T-helper 17 cell (primary cell): Measurements from ENCODE around the gene FRMD4B. TPM values are rescaled to one million over a fixed set of nuclear protein-coding genes. Genes with fewer than 3 reads are reported as not detected.
A peak's percentile ranks its signal among the peaks of the same experiment; 100 is the strongest.

Experiments
- ATAC-seq: fragments of 150-1000 bp; cut with Tn5 transposase; 2 replicates; pipeline ENCODE4 v1.10.0; 2021; ENCODE audit warnings: mild to moderate bottlenecking, moderate library complexity
- DNase-seq, 3 donors: peaks; one replicate each; pipeline versions ENCODE4 v3.0.0 to v3.0.0-alpha.2; 2020 to 2021
- H3K9me3 ChIP-seq: one replicate; pipeline ENCODE4 v1.7.0; 2013; ENCODE audit warnings: low read length, mild to moderate bottlenecking; ENCODE audit not compliant: control insufficient read depth, poor library complexity, severe bottlenecking
- H3K27ac Mint-ChIP-seq: one replicate; pipeline ENCODE4 v1.8.0; 2022; ENCODE audit warnings: mild to moderate bottlenecking, moderate library complexity, mixed read lengths
- H3K27me3 Mint-ChIP-seq: one replicate; pipeline ENCODE4 v1.8.0; 2022; ENCODE audit warnings: mixed read lengths
- H3K36me3 Mint-ChIP-seq: one replicate; pipeline ENCODE4 v1.8.0; 2022; ENCODE audit warnings: low read depth, mixed read lengths
- H3K4me1 Mint-ChIP-seq: one replicate; pipeline ENCODE4 v1.8.0; 2022; ENCODE audit warnings: mild to moderate bottlenecking, mixed read lengths
- H3K4me3 Mint-ChIP-seq: one replicate; pipeline ENCODE4 v1.8.0; 2022; ENCODE audit warnings: mild to moderate bottlenecking, moderate library complexity, mixed read lengths
- total RNA-seq, 4 donors: library from RNA in 2 of 4; stranded (reverse) in 2 of 4; gene quantifications; one replicate each; pipeline ENCODE4 v1.2.3 and lab custom pipeline; 2022 to 2026

Gene FRMD4B
- total RNA-seq, 2 donors from 2014 or later: 25.6 to 36.6 TPM

- Mint-ChIP-seq H3K27me3 (peaks cover 17% of the 10 kb centered on the region), H3K4me1 (peaks cover 16% of the 10 kb centered on the region), H3K36me3 (no peaks in the 10 kb centered on the region), H3K4me3 (no peak overlapping the region), H3K27ac (no peak overlapping the region)
- H3K9me3 ChIP-seq: no peaks in the 10 kb centered on the region
- DNase-seq (no peak), ATAC-seq (peak; percentile 40)
Measured at GRCh38 chr3:69370156-69370883, 15.6 kb downstream of the FRMD4B start.

- Mint-ChIP-seq H3K27me3 (peaks cover 11% of the 10 kb centered on the region), H3K27ac (no peak overlapping the region), H3K36me3 (no peaks in the 10 kb centered on the region), H3K4me3 (no peak overlapping the region), H3K4me1 (peaks cover 16% of the 10 kb centered on the region)
- DNase-seq (no peak), ATAC-seq (peak; percentile 60)
- no peaks in the 10 kb centered on the region for H3K9me3 ChIP-seq
Measured at GRCh38 chr3:69368129-69368741, 17.7 kb downstream of the FRMD4B start.

GRCh38 chr3:69367586-69367985, 18.3 kb downstream of the FRMD4B start:
- no peak overlapping the region for H3K27ac Mint-ChIP-seq
- ATAC-seq (no peak), DNase-seq (no peak)
- no peak overlapping the region for H3K4me3 Mint-ChIP-seq
- no peaks in the 10 kb centered on the region for H3K9me3 ChIP-seq
- no peaks in the 10 kb centered on the region for H3K36me3 Mint-ChIP-seq
- H3K27me3 Mint-ChIP-seq: peaks cover 6% of the 10 kb centered on the region
- peaks cover 16% of the 10 kb centered on the region for H3K4me1 Mint-ChIP-seq

GRCh38 chr3:69364354-69364753, 21.5 kb downstream of the FRMD4B start:
- DNase-seq (no peak), ATAC-seq (no peak)
- Mint-ChIP-seq H3K27ac (no peak overlapping the region), H3K36me3 (no peaks in the 10 kb centered on the region), H3K27me3 (peaks cover 17% of the 10 kb centered on the region), H3K4me3 (no peak overlapping the region), H3K4me1 (peaks cover 8% of the 10 kb centered on the region)
- no peaks in the 10 kb centered on the region for H3K9me3 ChIP-seq

- no peak overlapping the region for H3K27ac Mint-ChIP-seq
- no peaks in the 10 kb centered on the region for H3K9me3 ChIP-seq
- ATAC-seq (no peak), DNase-seq (no peak)
- no peak overlapping the region for H3K4me3 Mint-ChIP-seq
- peaks cover 2% of the 10 kb centered on the region for H3K4me1 Mint-ChIP-seq
- peaks cover 17% of the 10 kb centered on the region for H3K27me3 Mint-ChIP-seq
- H3K36me3 Mint-ChIP-seq: no peaks in the 10 kb centered on the region
Measured at GRCh38 chr3:69360690-69361089, 25.2 kb downstream of the FRMD4B start.

GRCh38 chr3:69359916-69360315, 26.0 kb downstream of the FRMD4B start:
- DNase-seq (no peak), ATAC-seq (no peak)
- H3K9me3 ChIP-seq: no peaks in the 10 kb centered on the region
- H3K27ac Mint-ChIP-seq: no peak overlapping the region
- no peak overlapping the region for H3K4me3 Mint-ChIP-seq
- H3K27me3 Mint-ChIP-seq: peaks cover 17% of the 10 kb centered on the region
- H3K4me1 Mint-ChIP-seq: peaks cover 2% of the 10 kb centered on the region
- no peaks in the 10 kb centered on the region for H3K36me3 Mint-ChIP-seq

- H3K4me3 Mint-ChIP-seq: no peak overlapping the region
- H3K4me1 Mint-ChIP-seq: peaks cover 2% of the 10 kb centered on the region
- peaks cover 17% of the 10 kb centered on the region for H3K27me3 Mint-ChIP-seq
- DNase-seq: no peak
- no peak overlapping the region for H3K27ac Mint-ChIP-seq
- H3K9me3 ChIP-seq: no peaks in the 10 kb centered on the region
- ATAC-seq: no peak
- no peaks in the 10 kb centered on the region for H3K36me3 Mint-ChIP-seq
Measured at GRCh38 chr3:69359339-69359893, 26.5 kb downstream of the FRMD4B start.

GRCh38 chr3:69357196-69357595, 28.7 kb downstream of the FRMD4B start:
- no peak for DNase-seq
- Mint-ChIP-seq H3K36me3 (no peaks in the 10 kb centered on the region), H3K4me1 (peaks cover 7% of the 10 kb centered on the region), H3K27ac (no peak overlapping the region), H3K4me3 (no peak overlapping the region), H3K27me3 (peaks cover 31% of the 10 kb centered on the region)
- no peak for ATAC-seq
- H3K9me3 ChIP-seq: no peaks in the 10 kb centered on the region

- Mint-ChIP-seq H3K4me1 (peaks cover 7% of the 10 kb centered on the region), H3K36me3 (no peaks in the 10 kb centered on the region), H3K27me3 (peaks cover 22% of the 10 kb centered on the region), H3K27ac (no peak overlapping the region), H3K4me3 (no peak overlapping the region)
- no peaks in the 10 kb centered on the region for H3K9me3 ChIP-seq
- ATAC-seq (no peak), DNase-seq (no peak)
Measured at GRCh38 chr3:69354948-69355347, 30.9 kb downstream of the FRMD4B start.

- Mint-ChIP-seq H3K4me1 (peaks cover 7% of the 10 kb centered on the region), H3K36me3 (no peaks in the 10 kb centered on the region), H3K27ac (no peak overlapping the region), H3K27me3 (peaks cover 22% of the 10 kb centered on the region), H3K4me3 (peak overlapping the region; percentile 21)
- ATAC-seq (no peak), DNase-seq (no peak)
- H3K9me3 ChIP-seq: no peaks in the 10 kb centered on the region
Measured at GRCh38 chr3:69353503-69353902, 32.4 kb downstream of the FRMD4B start.

- H3K27ac Mint-ChIP-seq: no peak overlapping the region
- no peaks in the 10 kb centered on the region for H3K36me3 Mint-ChIP-seq
- no peak for DNase-seq
- H3K9me3 ChIP-seq: no peaks in the 10 kb centered on the region
- no peak for ATAC-seq
- H3K27me3 Mint-ChIP-seq: peaks cover 22% of the 10 kb centered on the region
- peak overlapping the region; percentile 15 for H3K4me3 Mint-ChIP-seq
- H3K4me1 Mint-ChIP-seq: peaks cover 7% of the 10 kb centered on the region
Measured at GRCh38 chr3:69353088-69353478, 32.8 kb downstream of the FRMD4B start.

GRCh38 chr3:69352305-69353087, 33.4 kb downstream of the FRMD4B start:
- Mint-ChIP-seq H3K27me3 (peaks cover 25% of the 10 kb centered on the region), H3K27ac (no peak overlapping the region), H3K36me3 (no peaks in the 10 kb centered on the region), H3K4me1 (peaks cover 7% of the 10 kb centered on the region), H3K4me3 (no peak overlapping the region)
- DNase-seq (no peak), ATAC-seq (no peak)
- no peaks in the 10 kb centered on the region for H3K9me3 ChIP-seq

GRCh38 chr3:69343875-69344274, 42.0 kb downstream of the FRMD4B start:
- peaks cover 17% of the 10 kb centered on the region for H3K27me3 Mint-ChIP-seq
- no peaks in the 10 kb centered on the region for H3K36me3 Mint-ChIP-seq
- no peak for ATAC-seq
- no peak overlapping the region for H3K4me3 Mint-ChIP-seq
- peaks cover 1% of the 10 kb centered on the region for H3K4me1 Mint-ChIP-seq
- no peak for DNase-seq
- no peak overlapping the region for H3K27ac Mint-ChIP-seq
- no peaks in the 10 kb centered on the region for H3K9me3 ChIP-seq
